GM18502 (cell line): ENCODE measurements around the gene GPC6.
"Not testable (repeated sequence)": the region's sequence is repeated elsewhere in the genome, so short reads cannot be mapped to it uniquely, and the experiment has no call there.

ENCODE experiments used
- ATAC-seq: cut with Tn5 transposase; IDR thresholded peaks from one replicate; pipeline ENCODE4 v1.9.1; 2021; ENCODE audit warnings: mild to moderate bottlenecking; ENCODE audit not compliant: unreplicated experiment, poor library complexity

The GPC6 gene

DNA sequence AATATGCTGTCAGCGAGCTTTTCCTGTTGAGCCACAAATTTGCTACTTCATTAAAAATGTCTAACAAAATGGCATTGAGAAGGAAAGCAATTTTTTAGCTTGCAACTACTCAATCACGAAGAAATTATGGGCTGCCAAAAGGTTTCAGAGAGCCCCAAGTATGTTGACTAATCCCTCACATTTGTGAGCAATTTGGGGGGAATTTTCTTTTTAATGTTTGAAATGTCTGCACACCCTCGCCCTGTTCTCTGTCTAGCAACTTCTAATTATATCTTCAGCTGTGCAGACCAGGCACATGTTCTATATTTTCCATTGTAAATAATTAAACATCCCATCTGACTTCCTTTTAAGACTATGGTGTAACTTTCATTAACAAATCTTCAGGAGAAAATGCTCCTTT is 1060.0 kb downstream of the GPC6 start:
- no peak for ATAC-seq

DNA sequence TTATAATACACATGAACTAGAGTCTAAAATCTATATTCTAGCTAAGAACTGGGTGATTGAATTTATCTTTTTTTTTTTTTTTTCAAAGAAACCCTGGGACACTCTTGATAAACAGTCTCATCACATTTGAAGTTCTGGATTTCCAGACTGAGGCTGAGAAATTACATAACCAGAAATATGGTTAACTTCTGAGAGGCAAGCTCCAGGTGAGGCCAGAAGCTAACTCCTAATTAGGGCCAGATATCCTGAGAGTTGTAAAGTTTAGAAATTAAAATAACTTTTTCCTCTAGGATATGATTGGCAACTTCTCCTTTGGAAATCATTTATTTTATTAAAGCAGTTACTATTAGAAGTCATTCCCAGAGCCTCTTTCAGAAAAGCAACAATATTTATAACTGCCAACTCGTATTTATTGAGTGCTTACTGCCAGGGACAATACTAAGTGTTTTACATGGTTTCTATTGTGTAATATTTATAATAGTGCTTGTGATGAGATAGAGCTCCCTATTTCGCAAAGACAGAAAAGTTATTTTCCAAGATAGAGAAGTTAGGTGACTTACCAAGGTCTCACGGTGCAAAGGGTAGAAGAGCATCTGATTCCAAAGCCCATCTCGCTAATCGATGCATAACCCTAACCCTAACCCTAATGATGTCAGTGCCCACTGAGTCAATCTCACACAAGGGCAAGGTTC is 1065.2 kb downstream of the GPC6 start:
- ATAC-seq: no peak

- no peak for ATAC-seq
These were observed 1065.7 kb downstream of the GPC6 start for GRCh38 chr13:94292323-94292640.

- ATAC-seq: no peak
These were observed 1069.9 kb downstream of the GPC6 start for GRCh38 chr13:94296471-94296870.

DNA sequence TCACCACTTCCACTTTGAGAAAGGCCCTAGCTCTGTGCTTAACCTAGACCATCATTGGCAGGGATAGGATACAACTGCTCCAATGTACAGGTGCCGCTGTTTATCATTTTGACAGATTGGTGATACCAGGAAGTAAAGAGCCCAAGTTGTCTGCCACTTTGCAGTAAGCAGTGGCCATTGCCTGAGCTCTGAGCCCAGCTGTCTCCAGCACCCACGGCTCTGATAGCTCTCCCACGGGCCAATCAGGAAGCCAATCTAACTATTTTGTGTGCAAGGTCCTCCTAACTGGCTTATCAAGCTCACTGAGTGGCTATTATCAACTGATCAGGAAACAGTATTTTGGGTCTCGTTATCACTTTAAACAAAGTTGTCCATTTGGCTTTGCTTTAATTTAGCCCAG is 1071.7 kb downstream of the GPC6 start:
- ATAC-seq: no peak

DNA sequence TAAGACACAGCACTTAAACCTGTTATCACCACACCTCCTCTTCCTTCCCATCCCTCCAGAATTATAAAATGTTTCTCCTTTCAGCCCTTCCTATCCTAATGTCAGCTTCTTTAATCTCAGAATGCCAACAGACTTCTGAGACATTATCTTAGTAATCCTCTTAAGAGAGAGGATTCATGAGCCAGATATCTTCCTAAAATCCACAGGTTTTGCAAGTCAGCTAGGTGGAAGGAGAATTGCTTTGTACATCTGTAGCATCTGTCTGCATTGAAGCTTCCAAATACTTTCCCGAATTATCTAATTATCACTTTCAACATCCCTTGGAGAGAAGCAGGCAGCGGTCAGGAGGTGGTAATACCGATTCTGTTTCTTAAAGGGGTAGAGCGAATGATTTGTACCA is 1073.8 kb downstream of the GPC6 start:
- no peak for ATAC-seq

GRCh38 chr13:94301487-94301886 is 1074.9 kb downstream of the GPC6 start:
- no peak for ATAC-seq

GRCh38 chr13:94302847-94303565 is 1076.4 kb downstream of the GPC6 start:
- ATAC-seq: not testable (repeated sequence)

GRCh38 chr13:94303644-94304174 is 1077.1 kb downstream of the GPC6 start:
- no peak for ATAC-seq

- ATAC-seq: no peak
These were observed 1078.4 kb downstream of the GPC6 start for GRCh38 chr13:94305033-94305432.

DNA sequence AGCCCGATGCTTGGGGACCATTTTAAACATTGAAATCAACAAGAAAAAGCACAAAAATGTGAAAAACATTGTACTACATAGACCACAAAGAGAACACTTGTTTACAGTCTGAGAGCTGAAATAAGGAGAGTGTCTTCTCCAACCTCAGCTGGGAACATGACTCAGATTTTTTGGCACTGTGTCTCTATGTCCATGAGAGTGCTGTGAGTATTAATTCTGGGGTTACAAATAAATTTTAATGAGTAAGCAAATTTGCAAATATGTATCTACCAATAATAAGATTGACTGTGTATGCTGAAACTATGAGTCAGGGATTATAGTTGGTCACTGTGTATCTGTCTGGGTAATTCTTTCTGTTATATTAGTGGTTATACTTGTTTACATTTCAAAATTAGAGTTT is 1078.9 kb downstream of the GPC6 start:
- ATAC-seq: no peak

DNA sequence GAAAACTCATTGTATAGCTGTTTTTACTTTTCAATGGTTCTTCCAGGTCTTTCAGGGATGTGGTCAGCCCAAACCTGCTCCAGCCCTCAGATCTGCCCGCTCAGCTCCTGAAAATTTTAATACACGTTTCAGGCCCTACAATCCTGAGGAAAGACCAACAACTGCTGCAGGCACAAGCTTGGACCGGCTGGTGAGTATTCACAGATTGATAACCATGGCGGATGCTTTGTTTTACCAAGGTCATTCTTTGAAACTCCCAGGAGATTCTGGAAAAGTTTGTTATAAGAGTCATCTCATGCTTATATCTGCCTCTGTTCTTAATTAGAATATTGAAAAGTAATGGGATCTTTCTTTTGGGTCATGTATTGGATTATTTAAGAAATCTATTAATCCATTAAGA is 1079.3 kb downstream of the GPC6 start:
- ATAC-seq: no peak

GRCh38 chr13:94308832-94309231 is 1082.2 kb downstream of the GPC6 start:
- no peak for ATAC-seq

DNA sequence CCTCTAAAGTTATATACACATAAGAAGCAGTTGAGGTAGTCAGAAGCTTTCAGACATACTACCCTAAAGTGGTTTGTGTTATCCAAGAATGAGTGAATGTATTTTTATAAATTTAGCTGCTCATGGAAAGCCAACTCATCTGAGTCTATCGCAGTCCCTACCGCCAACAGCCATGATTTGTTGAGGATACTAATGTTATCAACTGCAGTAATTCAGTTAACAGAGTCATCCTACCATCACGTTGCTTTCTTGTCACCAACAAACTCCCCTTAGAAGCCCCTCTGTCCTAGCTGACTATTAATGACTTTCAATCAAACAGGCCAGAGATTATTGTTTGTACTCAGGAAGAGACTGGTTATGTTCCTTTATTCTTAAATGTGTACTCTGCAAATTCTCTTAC is 1083.0 kb downstream of the GPC6 start:
- ATAC-seq: no peak

GRCh38 chr13:94309997-94310855 is 1083.6 kb downstream of the GPC6 start:
- ATAC-seq: no peak

DNA sequence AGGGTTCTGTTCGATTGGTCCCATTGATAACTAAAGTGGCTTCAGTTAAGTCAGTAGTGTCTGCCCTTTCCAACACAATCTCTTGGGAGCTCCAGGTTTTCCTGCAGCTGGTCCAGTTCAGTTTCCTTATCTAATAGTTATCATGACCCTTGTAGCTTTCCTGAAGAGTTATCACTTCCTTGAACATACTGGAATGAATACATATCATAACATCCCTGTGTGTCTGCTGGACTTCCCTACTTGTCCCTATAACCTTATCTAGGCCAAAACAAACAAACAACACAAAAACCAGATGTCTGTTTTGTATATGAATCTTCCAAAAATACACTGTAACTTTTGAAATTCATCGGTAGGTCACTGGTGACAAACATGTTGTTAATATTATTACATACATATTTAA is 1085.3 kb downstream of the GPC6 start:
- no peak for ATAC-seq

DNA sequence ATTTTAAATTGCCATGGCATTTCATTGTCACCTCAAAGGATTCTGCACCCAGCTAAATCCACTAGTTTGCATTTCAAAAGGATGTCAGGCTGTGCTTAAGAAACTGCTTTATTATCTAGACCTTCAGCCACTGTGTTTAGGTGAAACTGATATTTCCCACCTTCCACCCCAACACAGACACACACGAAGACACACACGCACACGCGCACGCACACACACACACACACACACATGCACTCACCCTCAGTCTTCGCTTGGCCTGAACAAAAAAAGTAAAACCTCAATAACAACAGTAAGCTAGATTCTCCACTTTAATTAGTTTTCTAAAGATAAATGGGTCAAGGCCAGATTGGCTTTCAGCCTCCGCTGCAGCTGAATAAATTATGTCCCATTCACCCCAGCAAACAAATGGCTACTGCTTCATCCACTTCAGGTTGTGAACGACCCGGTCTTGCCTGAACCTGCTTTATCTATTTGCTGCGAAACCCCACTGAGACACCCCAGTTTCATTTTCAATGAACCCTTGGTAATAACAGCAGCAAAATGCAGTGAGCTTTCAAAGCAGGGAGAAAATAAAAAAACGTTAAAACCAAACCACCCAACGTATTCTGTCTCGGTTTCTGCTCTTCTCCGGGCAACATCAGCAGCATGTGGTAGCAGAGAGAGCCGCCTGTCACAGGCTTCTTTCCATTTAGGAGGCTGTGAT is 1086.1 kb downstream of the GPC6 start:
- ATAC-seq: peak; percentile 67

GRCh38 chr13:94313321-94313910 is 1086.8 kb downstream of the GPC6 start:
- ATAC-seq: no peak

GRCh38 chr13:94313926-94314325 is 1087.3 kb downstream of the GPC6 start:
- ATAC-seq: no peak

DNA sequence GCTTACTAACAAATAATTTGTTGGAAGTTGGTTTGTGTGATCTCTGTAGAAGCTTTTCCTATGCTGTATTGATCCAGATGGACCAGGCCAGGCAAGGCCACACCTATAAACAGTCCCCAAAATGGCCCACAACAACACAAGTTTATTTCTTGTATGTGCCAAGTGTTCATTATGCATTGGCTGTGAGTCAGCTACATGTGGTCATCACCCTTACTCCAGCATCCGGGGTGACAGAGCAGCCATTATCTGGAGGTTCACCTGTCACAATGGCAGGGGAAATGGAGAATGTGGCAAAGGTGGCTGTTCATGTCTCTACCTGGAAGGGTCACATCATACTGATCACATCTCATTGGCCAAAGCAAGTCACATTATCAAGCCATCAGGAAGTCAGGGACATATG is 1088.6 kb downstream of the GPC6 start:
- ATAC-seq: no peak
